LNCAP (cell line): ENCODE measurements around the gene UQCRC1.

Source experiments
- TF ChIP-seq, protein P1 (sequence below): fragments of 450-650 bp; IDR thresholded peaks from 2 replicates; pipeline ENCODE4 v1.5.1; 2017; ENCODE audit warnings: mild to moderate bottlenecking

UQCRC1 gene

DNA sequence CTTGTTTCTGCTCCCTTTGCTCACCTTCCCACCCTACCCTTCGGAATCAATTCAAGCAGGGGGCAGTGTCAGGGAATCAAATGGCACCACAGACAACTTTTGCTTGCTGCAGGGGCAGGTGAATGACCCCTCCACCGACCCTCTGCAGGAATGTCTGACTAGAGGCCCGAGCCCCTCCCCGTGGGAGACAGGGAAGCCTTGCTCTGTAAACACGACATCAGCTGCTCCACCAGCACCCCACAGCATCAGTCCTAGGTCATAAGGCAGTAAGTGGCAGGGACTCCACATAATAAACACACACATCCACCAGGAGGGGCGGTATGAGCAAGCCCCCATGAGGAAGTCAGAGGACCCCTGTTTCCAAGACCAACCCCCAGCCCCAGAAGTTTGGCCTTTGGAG is 27.9 kb upstream of the UQCRC1 start:
- TF ChIP-seq, protein P1, sequence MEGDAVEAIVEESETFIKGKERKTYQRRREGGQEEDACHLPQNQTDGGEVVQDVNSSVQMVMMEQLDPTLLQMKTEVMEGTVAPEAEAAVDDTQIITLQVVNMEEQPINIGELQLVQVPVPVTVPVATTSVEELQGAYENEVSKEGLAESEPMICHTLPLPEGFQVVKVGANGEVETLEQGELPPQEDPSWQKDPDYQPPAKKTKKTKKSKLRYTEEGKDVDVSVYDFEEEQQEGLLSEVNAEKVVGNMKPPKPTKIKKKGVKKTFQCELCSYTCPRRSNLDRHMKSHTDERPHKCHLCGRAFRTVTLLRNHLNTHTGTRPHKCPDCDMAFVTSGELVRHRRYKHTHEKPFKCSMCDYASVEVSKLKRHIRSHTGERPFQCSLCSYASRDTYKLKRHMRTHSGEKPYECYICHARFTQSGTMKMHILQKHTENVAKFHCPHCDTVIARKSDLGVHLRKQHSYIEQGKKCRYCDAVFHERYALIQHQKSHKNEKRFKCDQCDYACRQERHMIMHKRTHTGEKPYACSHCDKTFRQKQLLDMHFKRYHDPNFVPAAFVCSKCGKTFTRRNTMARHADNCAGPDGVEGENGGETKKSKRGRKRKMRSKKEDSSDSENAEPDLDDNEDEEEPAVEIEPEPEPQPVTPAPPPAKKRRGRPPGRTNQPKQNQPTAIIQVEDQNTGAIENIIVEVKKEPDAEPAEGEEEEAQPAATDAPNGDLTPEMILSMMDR: no peak

- TF ChIP-seq, protein P1: no peak
Observed at GRCh38 chr3:48636149-48636655, 26.8 kb upstream of the UQCRC1 start.

GRCh38 chr3:48635222-48636021 is 26.0 kb upstream of the UQCRC1 start, which contains the start of gene SLC26A6:
Gene SLC26A6 (minus strand): TSS chr3:48635461. CDS start chr3:48635393, 68 bp downstream.
- TF ChIP-seq, protein P1: peak; percentile 72

GRCh38 chr3:48634661-48635221 is 25.3 kb upstream of the UQCRC1 start:
- TF ChIP-seq, protein P1: no peak

- TF ChIP-seq, protein P1: no peak
Observed at GRCh38 chr3:48633743-48634142, 24.3 kb upstream of the UQCRC1 start.

GRCh38 chr3:48633256-48633655 is 23.8 kb upstream of the UQCRC1 start:
- TF ChIP-seq, protein P1: no peak

GRCh38 chr3:48631516-48632448 is 22.3 kb upstream of the UQCRC1 start:
- TF ChIP-seq, protein P1: no peak
